Limb (tissue), 2 donors: ENCODE results near the gene ANXA1.

ENCODE experiments used
- DNase-seq, 2 donors: peaks; one replicate each; pipeline ENCODE4 v3.0.0-alpha.2; 2016; ENCODE audit errors: extremely low spot score in 2 of 2

ANXA1 gene, protein sequence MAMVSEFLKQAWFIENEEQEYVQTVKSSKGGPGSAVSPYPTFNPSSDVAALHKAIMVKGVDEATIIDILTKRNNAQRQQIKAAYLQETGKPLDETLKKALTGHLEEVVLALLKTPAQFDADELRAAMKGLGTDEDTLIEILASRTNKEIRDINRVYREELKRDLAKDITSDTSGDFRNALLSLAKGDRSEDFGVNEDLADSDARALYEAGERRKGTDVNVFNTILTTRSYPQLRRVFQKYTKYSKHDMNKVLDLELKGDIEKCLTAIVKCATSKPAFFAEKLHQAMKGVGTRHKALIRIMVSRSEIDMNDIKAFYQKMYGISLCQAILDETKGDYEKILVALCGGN

DNA sequence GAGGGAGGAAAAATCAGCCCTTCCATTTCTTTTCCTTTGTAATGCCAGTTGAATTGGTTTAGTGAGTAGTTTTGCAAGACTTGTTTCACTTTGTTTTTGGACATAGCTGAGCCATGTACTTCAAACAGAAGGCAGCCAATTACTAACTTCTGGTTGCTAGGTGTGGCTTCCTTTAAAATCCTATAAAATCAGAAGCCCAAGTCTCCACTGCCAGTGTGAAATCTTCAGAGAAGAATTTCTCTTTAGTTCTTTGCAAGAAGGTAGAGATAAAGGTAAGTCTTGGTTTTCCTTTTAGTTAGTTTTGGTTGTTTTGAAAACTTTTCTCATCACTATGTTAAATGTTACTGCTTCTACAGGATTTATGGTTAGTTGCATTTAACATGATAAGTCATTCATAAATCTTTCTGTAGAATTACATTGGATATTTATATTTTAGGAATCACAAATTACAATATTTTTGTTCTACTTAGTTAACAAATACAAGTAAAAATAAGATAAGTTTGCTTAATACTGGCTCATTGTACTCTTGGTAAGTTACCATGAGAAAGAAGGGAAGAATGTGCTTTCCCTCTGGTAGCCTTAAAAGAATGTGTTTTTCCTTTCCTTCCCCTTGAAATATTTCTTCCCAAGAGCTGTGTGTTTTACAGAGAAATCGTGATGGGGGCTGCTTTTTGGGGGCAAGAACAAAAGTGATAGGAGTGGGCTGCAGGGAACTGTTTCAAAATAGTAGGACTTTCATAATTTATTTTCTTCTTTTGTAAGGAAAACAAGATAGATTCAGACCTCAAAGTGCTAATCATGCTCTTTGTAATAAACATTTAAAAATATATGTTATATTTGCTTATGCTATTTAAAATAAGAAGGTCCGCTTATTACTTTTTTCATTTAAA lies at the start of gene ANXA1:
Gene ANXA1, plus strand, starts transcription at position 213 of the 890 bp plus-strand sequence. CDS start 6,671 bp downstream, outside the sequence.
- DNase-seq: peak in 1 of 2 donors; percentile 75

DNA sequence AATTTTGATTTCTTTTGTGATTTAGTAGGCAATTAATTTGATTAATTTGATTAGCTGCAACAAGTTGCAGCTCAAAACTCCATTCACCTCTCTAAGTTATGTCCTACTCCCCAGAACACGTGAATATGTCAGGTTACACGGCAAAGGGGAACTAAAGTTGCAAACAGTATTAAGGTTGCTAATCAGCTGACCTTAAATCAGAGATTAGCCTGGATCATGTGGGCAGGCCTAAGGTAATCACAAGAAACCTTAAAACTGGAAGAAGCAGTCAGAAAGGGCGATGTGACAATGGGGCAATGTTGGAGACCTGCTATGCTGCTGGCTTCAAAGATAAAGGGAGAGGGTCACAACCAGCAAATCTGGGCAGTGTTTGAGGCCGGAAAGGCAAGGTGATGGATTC lies 47.3 kb upstream of the ANXA1 start:
- no peak for DNase-seq

DNA sequence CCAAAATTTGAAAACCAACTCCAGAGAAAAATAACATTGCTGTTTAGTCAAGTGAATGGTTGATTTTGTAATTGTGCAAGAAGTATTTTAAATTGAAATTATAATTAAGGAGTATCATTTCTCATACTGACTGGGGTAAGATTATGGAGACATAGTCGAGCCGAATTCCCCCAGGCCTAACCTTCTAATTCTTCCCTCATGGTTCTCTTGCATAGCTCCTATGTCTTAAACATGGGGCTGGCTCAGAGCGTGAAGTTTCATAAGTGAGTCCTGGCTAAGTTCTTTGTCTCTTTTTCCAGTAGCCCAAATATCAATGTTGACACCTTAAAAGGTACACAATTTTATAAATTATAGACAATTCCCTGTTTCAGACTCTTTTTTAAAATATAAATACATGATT lies 46.7 kb upstream of the ANXA1 start:
- DNase-seq: no peak

DNA sequence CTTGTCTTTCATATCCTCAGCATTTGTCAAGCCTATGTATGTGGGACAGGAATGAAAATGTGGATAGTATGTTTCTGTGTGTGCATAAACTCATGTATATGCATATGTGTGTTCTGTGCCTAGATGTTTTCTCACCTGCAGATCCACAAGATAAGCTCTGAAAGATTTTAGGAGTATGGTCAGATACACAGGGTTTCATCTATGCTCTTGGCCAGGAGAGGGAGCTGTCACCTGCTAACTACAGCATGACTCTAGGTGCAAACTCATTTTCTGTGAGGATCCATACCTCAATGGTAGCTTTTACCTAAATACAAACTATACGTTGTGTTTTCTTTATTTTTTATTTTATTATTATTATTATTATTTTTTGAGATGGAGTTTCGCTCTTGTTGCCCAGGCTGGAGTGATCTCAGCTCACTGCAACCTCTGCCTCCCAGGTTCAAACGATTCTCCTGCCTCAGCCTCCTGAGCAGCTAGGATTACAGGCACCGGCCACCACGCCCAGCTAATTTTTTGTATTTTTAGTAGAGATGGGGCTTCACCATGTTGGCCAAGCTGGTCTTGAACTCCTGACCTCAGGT lies 44.1 kb upstream of the ANXA1 start:
- peak in 1 of 2 donors; percentile 16 for DNase-seq

DNA sequence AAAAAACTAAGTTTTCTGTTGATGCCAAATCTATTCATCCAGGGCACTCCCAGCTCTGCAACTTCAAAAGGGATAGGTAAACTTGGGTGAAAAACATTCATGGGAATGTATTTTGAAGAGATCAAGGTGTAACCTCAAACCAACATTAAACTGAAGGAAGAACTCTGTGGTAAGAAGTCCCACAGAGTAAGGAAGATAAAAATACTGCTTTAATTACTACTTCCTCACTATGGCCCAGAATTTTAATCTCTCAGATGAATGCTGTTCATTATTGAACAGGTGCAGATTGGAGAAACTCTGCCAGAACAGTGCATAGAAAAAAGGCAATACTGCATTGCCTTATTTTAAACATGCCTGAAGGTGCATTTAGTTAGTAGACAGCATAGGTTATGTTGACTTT lies 37.6 kb upstream of the ANXA1 start:
- DNase-seq: no peak

DNA sequence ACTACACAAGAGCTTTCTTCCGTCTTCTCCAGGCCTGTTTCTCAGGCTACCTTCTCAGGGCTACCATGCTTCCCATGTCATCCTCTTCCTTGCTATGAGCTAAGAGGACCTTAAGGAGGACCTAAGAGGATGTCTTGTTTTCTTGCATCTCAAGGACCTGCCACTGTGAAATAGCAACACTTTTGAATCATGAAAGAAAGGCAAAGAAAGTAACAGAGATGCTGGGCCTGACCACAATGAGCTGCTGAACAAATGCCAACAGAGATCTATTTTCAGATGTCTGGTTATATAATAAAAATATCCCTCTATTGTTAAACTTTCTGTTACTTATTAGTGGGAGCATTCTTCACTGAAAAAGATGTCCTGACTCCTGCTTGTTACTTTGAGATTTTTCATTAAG lies 36.7 kb upstream of the ANXA1 start:
- DNase-seq: no peak

DNA sequence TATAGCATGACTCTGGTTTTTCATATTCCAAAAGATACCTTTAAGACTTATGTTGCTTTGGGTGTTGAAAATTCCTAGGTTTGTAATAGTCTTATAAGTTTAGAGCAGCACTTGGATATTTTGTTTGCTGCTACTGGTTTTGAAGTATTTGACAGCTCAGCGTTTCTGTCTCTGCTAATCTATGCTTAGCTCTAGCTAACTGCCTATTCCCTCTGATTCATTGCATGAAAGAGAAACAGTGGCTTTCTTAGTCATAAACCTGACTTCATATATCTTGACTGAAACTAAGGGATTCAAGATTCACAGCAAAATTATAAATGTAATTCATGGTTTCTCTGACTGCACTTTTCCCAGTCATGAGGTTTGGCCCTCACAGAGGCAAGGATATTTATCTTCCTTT lies 35.6 kb upstream of the ANXA1 start:
- no peak for DNase-seq

DNA sequence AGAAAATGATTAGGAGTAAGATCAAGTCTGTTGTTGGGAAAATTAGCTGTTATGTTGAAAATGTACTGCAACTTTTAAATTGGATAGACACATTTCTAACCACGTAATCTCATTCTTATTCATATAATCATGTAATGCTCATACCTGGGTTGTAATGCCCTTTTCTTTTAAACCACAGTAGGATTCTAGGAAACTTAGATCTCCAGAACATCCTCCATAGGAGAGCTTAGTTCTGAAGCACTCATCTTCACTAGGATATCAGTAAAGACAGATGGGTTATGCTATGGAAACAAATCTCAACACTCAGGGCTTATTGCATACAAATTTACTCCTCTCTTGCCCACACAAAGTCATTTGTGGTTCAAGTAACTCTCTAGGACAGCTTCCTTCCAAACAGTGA lies 34.8 kb upstream of the ANXA1 start:
- no peak for DNase-seq

DNA sequence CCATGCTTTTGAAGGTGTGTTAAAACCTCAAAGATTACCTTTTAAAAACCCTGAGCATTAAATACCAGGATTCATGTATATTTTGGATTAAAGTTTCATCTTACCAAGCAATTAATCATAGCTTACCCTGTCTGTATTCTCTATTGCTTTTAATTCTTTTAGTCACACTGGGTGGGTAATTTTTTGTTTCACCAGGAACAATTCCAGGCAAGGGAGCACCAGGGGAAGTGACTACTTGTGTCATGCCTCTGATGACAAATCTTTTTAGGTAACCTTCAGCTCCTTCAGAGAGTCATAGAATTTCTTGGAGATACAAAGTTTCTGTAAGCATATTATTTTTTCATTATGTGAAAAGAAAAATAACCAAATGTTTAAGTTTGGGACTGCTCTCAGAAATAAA lies 33.4 kb upstream of the ANXA1 start:
- DNase-seq: no peak

DNA sequence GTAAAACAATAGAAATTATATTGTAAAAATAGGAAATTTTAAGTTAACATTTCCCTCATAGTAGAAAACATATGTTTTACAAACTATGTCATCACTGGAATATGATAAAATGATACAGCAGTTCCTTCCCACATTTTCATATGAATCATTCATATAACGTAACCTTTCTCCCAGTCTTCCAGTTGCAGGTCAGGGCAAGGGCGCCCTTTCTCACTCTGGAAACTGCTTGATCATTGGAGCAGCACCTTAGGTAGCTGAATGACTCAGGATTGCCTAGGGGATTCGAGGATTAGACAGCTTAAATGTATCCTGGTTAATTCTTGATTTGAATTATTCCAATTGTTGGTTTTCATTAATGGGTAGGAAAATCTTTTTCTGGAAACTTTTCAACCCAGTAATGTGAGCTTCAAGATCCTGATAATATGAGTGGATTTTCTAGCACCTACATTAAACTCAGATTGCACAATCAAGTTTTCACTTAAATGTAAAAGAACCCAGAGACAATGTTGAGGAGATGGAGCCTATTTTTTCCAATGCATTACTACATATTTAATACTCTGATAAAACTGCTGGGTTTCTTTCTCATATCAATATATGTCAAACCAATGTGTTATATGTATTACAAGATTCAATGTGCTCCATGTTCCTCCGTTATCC lies 32.6 kb upstream of the ANXA1 start:
- DNase-seq: no peak

DNA sequence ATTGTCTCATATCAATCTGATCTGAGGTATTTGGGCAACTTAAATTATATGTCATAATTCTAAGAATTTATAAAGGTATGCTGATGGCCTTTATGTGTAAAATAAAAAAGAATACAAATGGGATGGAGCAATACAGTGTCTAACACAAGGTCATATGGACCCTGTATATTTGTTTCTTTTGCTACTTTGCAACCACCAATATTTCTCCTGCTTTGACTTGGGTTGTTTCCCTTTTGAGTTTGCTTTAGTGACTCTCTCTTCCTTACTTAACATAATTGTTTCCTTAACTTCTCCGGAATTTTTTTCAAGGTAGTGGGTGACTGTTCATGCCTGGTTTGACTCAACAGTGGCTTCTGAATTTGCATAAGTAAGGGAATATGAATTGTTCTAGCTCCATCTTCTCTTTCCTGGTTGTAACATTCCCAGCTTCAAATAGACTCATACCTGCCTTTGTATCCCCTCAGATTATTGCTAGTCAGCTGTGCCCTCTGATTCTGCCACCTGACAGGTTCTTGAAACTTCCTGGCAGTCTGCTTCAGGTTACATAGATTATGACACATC lies 30.2 kb upstream of the ANXA1 start:
- DNase-seq: no peak

DNA sequence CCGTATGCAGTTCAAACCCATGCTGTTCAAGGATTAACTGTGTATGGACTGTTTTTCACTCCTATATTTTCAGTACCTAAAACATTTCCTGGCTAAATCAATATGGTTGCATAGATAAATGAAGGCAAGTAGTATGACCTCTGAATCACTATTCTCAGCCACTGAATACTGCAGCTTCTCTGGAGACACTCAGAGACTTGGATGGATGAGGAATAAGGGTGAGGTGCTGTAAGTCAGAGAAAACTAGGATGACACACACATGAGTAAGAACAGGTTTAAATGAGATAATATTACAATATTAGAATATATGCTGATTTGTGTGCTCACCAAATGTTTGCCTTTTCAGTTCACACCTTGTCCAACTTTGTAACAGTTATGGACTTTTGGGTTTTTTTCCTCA lies 26.0 kb upstream of the ANXA1 start:
- DNase-seq: no peak

DNA sequence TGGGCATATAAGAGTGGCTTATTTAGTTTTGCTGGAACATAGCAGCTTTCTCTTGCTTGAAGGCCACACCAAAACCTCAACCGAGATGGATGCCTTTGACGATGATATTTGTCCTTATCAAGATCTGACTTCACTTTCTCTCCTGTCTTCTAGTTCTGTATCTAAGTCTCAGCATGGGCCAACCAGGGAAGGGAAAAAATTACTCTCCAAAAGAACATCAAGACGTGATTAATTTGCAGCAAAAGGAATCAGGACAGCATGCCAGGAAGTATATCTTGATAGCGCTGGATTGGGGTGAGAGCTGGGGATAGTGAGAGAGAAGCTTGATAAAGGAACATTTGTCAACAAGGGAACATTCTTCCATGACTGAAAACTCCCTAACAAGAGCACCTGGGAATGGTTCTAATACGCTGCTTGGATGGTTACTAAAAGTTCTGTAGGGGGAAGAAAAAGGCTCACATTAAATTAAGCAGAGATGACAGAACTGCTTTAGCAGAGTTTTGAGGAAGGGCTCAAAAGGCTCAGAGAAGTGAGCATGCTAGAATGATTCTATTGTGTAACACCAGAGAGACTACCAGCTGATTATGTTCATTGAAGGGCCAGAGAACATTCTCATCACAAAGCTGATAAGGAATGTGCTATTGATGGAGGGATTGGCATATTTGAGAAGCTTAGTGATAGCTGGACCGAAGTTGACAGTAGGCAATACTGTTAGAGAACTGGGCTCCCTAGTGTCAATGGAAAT lies 21.6 kb upstream of the ANXA1 start:
- DNase-seq: no peak

DNA sequence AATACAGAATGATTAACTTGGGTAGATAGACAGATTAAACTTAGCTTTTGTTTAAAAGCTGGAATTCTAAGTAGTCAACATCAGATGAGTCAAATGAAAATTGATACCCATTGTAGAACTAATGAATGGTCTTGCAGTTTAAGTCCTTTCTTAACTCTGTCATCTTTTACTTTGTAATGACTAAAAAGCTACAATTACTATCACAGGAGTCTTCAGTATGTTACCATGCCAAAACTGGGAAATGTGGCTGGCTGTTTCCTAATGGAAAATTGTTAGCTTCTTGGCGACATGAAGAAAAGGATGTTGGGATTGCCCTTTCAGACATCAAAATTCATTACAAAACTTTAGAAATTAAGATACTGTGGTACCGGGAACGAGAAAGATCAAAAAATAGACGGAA lies 20.2 kb upstream of the ANXA1 start:
- DNase-seq: no peak

DNA sequence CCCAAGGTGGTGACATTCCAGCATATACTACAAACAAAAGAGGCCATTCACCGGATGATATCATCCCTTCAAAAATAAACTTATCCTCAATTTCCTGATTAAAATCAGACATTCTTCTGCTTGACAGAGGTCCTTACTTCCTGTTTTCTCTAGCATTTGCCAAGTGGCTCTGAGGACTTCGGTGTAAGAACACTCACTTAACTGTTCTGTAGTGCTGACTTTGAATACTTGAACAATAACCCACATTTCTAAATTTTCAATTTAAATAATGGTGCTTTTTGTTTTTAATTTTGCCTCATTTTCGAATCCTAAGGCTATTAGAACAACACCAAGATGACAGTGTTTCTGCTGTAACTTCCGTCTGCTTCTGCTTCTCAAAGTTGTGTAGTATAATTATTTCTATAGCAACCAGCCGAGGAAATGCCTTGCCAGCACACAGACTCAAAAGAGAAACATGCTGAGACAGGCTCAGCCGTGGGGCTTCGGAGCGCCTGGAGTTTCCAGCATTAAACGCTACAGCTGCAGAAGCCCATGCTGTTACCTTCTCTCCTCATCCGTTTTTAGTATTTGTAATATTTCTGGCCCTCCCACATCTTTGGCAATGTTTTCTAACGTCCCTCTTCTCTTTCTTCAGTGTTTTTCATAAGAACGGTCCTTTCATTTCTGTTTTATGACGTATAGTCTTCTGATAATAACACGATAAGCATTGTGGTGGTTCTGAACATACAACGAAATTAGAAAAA lies 19.5 kb upstream of the ANXA1 start:
- DNase-seq: peak; percentile 79 to 91

DNA sequence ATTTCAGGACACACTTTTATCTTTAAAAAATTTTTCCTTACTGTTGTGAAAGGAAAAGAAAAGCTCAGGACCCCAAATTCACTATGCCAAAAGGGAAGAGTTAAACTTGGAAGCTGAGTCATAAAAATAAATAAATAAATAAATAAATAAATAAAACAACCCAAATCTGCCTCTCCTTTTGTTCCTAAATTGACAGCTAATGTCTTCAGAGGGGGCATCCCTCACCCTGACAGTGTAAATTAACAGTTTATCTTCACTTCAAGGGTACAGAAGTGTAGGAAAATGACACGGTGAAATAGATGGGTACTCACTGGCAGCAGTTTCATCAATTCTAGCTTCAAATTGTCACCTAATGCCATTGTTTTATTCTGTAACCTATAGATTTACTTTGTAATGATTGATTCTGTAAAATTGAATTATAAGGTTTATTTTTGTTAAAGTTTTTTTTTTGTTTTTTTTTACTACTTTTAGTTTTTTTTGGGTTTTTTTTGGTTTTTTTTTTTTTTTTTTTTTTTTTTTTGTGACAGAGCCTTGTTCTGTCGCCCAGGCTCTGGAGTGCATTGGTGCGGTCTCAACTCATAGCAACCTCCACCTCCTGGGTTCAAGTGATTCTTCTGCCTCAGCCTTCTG lies 18.5 kb upstream of the ANXA1 start:
- no peak for DNase-seq

DNA sequence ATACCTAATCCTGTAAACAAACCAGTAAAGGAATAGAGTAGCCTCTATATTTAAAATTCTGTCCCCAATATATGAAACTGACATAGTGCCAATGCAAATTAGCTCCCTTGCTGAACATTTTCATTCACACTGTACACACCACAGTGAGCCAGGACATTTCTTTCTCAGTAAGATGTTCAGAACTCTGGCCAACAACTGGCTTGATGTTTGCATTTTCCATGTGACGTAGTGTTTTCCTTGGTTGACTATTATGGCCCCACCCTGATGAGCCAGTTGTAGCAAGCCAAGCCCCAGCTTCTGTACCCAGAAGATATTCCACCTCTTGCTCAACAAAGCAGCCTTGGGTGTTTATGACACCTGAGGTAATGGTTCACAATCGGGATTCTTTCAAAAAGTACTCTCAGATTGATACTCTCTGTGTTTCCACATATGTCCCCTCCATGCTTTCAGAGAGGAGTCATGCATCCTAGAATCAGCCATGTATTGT lies 17.7 kb upstream of the ANXA1 start:
- DNase-seq: no peak

DNA sequence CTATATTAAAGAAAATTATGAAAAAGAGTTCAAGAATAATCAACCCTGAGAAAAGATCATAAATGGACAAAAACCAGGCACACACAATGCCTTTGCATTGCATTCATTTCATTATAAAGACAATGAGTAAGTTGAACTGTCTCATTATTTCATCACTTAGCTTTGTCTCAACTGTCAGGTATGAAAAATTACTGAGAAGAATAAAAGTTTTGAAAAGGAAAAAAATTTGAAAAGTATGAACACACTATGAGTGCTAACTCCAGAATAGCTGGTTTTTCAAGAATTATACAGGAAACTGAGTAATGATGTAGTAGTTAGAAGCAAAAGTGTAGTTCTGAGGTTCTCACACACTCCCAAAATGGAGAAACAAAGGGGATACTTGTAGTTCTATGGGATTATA lies 16.3 kb upstream of the ANXA1 start:
- no peak for DNase-seq

DNA sequence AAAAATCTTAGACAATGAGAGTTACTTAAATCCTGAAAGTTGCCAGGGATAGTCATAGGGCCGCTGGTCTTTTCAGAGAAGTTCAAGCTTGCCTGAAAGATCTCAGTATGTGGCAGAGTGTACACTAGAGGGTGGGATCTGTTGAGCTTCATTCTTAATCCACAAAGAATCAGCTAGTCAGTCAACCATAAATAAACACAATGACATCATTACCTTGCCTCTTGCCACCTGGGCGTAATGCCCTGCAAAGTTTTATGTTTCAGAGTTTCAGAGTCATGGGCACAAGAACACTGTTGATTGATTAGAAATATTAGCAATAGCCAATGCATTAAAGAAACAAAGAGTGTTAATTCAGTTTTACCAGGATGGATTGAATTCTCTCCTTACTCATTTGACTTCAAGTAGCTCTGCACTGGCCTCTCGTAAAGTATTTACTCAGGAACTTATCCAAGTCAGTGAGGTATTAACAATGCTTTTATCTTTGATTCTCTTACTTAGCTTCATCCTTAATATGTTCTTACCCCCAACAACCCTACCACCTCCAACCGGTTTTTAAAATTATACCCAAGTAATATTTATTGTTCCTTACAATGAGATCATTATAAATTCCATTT lies 14.3 kb upstream of the ANXA1 start:
- no peak for DNase-seq
